HG03135 (cell line): ENCODE results near the gene HSD17B10.
"Not testable (repeated sequence)": the region's sequence is repeated elsewhere in the genome, so short reads cannot be mapped to it uniquely, and the experiment has no call there.

Experiments used
- ATAC-seq: cut with Tn5 transposase; IDR thresholded peaks from one replicate; pipeline ENCODE4 v1.9.1; 2021; ENCODE audit warnings: mild to moderate bottlenecking, moderate library complexity; ENCODE audit not compliant: unreplicated experiment

Gene HSD17B10

DNA sequence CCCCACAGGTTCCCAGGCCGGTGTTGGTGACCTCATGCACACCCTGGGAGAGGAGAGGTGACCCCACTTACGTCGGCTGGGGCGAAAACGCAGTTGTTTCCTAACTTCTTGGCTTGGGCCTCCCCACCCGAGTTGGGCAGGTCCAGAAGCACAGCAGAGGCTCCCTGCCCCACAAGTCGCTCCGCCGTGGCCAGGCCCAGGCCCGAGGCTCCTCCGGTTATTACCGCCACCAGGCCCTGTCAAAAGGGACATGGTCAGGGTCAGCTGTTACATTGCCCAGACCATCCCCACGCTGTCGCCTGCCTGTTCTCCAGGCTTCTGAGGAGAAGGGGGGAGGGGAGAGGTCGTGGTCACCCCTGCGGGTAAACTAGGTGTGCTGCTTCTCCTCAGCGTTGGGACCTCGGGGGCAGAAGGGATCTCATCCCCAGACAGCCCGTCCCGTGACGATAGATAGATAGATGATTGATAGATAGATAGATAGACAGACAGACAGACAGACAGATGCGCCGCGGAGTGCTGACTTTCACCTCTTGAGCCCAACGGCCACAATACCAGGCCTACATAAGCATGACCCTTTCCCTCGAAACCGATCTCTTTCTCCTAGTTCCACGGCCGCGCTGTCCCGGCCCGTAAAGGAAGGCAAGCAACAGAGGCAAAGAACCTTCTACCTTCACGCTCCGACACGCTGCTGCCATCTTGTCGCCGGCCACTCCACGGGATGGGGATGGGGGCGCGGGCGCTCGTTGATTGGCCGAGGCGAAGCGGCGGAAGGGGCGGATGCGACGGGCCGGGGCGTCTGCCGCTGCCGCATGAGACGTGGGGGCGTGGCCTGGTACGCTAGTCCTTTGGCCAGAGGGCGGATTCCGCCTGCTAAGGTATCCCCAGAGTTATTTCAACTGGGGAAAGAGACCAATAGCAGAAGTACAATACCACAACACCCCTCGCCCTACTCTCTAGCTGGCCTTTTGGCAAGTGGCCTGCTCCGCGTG lies at the start of gene HSD17B10:
HSD17B10 (minus strand) TSS at position 720 of the 989 bp plus-strand sequence; CDS start at position 695, 25 bp downstream.
- ATAC-seq: peak; percentile 94

DNA sequence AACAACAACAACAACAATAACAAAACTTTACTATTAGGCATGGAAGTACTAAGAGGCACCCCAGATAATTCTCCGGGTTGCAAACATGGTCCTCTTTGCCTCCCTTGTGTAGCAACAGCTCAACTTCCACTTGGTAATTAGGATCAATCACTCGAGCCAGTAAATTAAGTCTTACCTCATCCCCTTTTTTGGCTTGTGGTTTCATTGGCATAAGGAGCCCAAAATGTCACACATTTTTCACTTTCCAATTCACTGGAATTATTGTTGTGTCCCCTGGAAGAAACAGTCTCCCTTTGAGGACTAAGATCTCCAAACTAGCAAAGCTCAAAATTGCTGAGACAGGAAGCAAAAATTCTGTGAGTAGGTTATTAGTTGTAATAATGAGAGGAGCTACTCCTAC lies 49.2 kb upstream of the HSD17B10 start:
- no peak for ATAC-seq

DNA sequence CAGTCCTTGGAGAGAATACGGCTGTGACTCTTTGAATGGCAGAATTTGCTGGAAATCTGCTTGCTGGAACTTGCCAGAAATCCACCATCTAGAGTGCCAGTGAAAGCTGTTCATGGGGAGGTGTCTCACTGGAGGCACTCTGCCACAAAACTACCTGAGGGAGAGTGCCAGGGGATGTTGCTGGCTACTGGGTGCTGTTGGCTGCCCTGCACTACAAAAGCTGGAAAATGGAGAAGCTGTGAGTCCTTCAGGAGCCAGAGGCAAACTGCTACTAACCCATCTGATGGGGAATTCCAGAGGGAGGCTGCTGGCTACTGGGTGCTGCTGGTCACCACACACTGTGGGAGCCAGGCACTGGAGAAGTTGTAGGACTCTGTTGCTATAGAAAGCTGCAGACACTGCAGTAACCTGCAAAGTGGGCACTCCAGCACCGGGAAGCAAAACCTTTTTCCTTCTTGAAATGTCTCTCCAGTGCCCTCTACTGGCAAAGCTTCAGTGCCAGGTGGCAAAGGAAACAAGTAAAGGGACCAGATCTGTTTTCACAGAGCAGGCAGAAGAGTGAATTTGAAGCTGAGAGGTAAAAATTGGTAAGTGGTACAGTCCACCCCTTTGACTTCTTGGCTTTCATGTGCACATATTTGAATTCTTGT lies 47.8 kb upstream of the HSD17B10 start:
- no peak for ATAC-seq

DNA sequence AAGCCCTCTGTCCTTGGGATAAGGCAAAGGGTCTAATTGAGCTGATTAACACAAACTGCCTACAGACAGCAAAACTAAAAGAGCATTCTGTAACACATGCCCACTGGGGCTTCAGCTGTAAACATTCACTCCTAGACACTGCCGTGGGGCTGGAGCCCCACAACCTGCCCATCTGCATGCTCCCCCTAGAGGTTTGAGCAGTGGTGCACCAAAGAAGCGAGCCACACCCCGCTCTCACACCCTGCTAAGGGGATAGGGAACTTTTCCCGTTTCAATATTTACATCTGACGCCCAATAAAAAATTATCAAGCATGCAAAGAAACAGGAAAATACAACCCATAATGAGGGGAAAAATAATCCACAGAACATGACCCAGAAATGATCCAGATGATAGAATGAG lies 46.9 kb upstream of the HSD17B10 start:
- ATAC-seq: no peak

DNA sequence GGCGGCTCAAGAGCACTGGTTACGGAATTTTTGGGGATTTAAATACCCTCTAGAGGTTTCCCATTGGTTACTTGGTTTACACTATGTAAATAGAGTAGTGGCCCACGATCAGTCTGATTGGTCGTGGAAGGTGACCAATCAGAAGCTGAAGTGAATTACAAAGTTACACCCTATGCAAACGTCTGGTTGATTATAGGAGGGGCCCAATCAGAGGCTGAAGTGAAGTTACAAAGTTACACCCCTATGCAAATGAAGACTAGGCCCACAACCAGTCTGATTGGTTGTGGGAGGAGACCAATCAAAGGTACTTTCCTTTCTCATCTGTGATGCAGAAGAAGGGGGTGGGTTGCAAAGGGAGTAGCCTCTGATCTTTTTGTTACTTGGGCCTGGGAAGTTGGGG lies 45.1 kb upstream of the HSD17B10 start:
- no peak for ATAC-seq

DNA sequence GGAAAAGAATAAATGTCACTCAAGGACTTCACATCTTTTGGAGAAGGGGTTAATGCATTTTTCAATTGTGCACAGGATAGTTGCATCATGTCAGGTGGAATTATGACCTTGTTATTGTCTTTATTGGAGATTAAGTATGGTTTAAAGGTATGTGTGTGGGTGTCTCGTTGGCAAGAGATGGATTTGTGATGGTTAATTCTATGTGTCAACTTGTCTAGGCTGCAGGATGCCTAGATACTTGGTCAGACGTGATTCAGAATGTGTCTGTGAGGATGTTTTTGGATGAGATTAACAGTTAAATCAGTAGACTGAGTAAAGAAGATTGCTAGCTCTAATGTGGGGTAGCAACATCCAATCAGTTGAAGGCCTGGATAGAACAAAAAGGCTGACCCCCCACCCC lies 42.2 kb upstream of the HSD17B10 start:
- ATAC-seq: no peak

DNA sequence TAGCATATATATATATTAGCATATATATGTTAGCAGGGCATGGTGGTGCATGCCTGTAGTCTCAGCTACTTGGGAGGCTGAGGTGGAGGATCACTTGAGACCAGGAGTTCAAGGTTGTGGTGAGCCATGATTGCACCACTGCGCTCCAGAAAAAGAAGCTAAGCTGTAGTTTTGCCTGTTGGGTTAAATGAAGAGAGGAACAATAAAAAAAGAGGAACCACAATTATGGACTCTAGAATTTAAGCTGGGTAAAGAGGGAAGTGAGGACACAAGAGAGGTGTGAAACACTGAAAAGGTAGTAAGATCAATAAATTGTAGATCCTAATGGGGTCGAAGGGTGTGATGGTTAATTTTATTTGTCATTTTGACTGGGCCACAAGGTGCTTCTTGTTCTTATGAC lies 40.5 kb upstream of the HSD17B10 start:
- no peak for ATAC-seq

DNA sequence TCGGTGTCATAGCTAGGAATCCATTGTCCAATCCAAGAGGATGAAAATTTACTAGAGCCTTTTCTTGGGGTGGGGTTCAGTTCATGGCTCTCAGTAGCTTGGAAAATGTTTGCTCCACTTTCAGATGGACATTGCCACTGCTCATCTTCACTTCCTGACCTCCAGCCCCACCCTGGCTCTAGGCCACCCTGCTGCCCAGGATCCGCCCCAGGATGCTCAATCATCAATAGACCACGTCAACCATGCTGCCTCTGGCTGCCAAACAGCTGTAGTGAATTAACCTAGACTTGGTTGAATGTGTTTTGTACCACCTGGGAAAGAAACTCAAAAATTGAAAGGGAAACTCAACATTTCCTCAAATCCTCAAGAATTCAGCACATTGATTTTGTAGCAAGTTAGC lies 37.2 kb upstream of the HSD17B10 start:
- no peak for ATAC-seq

DNA sequence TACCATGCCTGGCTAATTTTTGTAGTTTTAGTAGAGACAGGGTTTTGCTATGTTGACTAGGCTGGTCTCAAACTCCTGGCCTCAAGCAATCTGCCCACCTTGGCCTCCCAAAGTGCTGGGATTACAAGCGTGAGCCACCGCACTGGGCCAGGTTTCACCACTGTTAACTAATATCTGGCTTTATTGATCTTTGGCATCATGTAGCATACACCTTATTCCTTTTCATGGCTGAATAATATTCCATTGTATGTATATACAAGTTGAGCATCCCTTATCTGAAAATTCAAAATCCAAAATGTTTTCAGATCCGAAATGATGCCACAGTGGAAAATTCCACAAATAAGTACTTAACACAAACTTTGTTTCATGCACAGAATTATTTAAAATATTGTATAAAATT lies 34.5 kb upstream of the HSD17B10 start:
- ATAC-seq: not testable (repeated sequence)

DNA sequence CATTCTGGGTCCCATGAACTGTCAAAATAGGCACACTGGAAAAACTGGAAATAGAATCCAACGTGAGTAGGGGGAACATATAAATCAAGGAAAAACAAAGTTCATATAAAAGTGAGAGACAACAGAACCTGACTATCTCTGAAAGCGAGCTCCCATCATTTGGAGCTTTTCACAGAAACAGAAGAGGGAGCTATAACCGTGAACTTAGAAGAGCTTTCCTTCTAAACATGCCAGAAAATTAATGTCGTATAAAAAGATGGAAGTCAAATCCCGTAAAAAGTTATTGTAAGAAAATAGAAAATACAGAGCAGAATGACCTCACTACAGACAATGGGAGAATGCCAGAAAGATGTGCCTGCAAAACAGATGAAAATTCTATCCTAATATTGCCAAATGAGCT lies 23.9 kb upstream of the HSD17B10 start:
- no peak for ATAC-seq

DNA sequence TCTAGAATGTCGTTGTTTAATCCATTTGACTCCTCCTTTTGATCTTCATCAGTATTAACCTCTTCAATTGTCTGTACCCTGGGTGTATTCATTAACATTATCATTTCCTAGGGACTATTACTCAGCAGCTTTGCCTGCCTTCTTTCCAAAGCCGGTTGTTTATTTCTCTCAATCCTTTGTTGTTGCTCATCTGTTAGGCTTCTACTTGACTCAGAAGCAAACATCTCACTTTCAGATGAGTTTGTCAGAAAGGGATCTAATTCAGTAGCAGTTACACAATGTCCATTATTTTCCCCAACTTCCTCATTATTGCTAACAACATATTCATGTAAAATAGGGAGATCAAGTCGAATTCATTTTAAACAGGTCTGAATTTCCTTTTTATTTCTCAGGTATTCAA lies 22.1 kb upstream of the HSD17B10 start:
- no peak for ATAC-seq

DNA sequence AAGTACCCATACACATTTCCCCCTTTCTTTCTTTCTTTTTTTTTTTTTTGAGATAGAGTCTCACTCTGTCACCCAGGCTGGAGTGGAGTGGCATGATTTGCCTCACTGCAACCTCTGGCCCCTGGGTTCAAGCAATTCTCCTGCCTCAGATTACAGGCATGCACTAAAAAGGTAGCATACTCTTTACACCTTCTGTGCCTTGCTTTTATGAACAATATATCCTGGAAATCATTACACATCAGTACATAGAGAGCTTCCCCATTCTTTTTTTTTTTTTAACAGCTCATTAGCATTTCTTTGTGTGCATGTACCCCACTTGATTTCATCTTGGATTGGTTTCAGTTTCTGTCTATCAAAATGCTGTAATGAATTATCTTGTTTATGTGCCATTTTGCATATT lies 18.6 kb upstream of the HSD17B10 start:
- no peak for ATAC-seq

DNA sequence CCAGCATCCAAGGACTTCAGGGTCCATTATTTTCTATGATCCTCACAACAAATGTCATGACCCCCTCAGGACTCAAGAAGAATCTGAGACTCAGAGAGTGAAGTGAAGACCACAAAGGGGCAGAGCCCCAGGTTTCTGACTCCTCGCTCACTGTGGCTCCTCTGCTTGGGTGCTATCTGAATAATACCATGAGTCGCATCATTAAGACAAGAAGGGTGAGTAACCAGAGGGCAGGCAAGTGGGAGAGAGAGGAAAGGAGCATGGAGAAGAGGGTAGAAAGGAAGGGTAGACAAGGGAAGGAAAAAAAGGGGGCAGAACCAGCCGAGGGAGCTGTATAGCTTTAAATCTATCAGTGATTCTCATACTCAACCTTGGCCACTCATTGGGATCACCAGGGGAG lies 15.5 kb upstream of the HSD17B10 start:
- ATAC-seq: no peak

DNA sequence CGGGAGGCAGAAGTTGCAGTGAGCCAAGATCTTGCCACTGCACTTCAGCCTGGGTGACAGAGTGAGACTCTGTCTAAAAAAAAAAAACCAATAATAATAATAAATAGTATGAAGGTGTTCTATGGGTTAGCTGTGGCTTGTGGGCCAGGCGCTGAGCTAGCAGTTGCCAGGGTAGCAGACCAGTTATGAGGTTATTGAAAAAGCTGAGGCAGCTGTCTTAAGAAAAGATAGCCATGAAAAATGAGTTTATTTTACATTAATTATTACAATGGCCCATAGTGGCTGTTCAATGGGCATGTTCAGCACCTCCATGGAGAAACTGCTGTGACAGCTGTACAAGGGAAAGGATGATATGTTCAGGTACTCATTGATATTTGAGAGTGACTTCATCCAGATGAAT lies 13.3 kb upstream of the HSD17B10 start:
- ATAC-seq: no peak

DNA sequence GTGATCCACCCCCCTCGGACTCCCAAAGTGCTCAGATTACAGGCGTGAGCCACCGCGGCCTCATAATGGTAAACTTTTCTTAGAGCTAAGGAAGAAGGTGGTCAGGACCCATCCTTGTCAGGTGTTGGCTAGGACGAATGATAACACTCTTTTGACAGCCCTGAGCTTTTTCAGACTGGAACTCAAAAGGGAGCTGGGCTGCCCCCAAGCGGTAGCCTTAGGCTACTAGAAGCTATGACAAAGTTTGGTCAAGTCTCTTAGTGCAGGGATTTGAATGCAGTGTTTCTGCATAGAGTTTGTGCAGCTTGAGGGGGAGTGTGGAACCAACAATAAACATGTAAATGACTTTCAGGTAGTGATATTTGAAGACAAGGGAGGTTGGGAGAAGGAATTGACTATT lies 11.8 kb upstream of the HSD17B10 start:
- ATAC-seq: no peak

DNA sequence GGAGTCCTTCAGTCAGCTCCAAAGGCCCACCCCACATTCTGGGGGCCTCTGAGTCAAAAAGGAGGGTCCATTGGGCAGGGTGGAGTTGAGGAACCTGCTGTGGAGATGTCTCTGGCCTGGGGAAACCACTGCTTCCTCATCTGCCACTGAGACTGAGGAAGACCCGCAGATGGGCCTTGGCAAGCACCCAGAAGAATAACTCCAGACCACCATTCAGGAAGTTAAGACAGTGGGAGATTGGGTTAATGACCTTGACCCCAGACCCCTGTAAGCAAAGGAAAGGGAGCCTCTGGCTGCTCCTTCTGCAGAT lies 8.1 kb upstream of the HSD17B10 start:
- no peak for ATAC-seq

DNA sequence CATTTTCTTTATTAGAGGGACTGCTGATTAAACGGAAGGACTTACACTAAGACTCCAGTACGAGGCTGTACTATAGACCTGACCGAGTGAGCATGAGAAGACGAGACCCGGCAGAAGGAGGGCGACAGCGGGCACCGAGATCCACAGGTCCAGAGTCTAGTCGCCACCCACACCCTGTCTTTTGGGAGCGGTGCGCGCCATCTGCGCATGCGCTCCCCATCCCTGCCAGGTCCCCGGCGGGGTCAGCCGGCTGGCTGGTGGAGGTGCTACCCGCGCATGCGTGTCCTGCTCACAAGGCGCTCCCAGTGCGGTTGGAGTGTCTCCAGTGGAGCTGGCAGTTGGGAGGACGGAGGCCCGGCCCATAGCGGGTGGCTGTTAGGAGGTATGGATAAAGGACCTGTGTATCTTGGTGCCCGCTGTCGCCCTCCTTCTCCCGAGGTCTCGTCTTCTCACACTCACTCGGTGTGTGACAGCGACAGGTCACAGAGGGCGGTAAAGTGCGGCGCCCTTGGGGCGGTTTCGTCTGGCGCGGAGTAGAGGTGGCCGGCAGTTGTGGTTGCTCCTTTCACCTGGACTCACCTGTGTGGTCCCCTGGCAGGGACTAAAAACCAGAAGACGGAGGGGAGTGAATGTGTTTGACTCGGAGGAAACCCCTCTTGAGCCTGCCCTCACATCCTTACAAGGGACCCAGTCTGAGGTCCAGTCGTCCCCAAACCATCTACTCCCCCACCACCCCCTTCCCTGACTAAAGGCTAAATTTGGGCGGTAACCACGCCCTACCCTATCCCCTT lies 7.6 kb upstream of the HSD17B10 start:
- peak; percentile 57 for ATAC-seq

DNA sequence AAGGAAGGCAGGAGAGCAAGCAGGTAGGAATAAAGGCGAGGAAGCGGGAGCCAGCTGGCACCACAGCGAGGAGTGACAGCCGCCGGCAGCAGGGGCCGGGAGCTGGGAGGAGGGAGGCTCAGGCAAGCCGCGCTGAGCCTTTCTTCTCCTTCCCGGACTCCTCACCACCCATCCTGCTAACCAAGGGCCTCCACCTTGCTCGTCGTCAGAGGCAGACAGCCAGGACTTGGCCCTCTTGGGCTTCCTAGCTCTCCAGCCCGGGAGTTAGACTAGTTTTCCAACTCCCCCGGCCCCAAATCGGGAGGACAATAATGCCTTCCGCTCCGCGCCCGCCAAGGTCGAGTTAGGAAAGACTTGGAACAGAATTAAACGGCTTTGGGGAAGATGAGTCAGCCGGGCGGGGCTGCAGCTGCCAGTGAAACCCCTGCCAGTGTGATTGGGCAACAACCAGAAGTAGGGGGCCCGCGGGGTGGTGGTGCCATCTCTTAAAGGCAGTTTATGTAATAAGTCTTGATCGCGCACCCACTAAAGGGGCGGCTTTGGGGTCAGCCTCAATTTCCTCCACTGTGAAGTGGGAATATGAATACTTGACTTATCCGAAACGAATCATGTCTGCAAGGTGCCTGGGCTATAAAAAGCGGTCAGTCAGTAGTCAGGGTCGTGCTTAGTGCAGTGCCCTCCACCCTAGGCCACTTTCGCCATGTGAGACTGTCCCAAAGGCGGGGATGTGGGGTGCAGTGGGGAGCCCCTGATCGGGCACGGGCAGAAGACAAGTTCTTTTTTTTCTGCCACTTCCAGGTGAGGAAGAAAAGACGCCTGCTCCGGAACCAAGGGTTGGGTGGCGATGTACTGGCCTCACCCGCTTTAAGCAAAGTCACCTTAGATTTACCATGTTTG lies 6.7 kb upstream of the HSD17B10 start:
- ATAC-seq: no peak

DNA sequence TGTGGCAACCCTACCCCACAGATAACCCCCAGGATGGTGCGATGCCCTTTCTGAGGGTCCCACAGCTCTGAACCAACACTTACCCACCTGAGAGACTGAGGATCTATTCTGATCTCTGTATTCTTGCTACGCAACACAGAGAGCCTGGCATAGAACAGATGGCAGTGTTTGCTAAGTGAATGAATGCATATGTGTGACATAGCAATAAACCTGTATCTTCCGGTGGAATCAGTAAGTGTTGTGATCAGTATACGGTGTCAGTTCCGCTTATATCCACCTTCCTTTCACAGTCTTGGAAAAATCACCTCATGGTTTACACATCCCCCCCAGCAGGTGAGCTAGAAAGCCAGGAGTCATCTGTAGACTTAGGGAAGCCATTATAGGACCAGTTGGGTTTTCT lies 5.9 kb upstream of the HSD17B10 start:
- no peak for ATAC-seq

DNA sequence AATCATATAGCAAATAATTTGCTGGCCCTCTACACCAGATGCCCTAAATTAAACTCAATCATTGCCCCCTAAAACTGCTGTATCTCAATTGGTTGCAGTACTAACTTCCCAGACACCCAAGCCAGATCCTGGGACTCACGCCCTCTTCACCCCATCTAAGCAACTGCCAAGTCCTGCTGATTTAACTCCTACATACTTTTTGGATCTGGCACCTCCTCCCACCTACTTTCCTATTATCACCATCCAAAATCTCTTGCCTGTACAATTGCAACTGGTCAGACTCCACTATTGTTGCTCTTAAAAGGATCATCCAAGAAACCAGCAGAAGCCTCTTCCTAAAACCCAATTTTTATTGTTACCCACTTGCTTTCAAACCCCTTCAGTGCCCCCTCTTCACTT lies 4.7 kb upstream of the HSD17B10 start:
- ATAC-seq: no peak
